ENCODE measurements around the gene BCR. TPM values are rescaled to one million over a fixed set of nuclear protein-coding genes. Genes with fewer than 3 reads are reported as not detected.
A peak's percentile ranks its signal among the peaks of the same experiment; 100 is the strongest.

The BCR gene
- total and polyA plus RNA-seq, 4 donors = 5.3 to 120 (median 71.8) TPM

DNA sequence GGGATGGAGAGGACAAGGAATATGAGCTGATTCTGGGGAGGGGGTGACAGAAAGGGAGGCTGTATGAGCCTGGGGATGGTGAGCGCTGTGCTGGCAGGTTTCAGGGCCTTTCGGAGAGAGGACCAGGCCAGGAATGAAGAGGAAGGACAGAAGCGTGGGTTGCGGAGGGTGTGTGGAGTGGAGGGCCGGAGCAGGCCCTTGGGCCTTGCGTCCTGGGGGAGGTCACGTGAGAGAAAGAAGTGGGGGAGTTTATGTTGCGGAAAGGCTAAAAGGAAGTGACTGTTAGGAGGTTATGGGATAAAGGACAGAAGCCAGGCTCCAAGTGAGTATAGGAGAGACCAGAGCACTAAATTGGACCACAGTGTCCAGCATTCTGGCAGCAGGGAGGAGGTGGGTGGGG, 17.5 kb downstream of the BCR start:
- Histone ChIP-seq H3K9me3 (ENCODE audit: control insufficient read depth, low read length) (no peaks in the 10 kb centered on the region), H3K36me3 (ENCODE audit: control insufficient read depth in 1 of 2, insufficient read depth in 2 of 2, low read length in 1 of 2) (no peaks in the 10 kb centered on the region), H3K4me3 (ENCODE audit: low read length in 2 of 2) (no peak overlapping the region), H3K27me3 (ENCODE audit: control insufficient read depth in 1 of 2, insufficient read depth in 2 of 2, low read length in 1 of 2) (no peaks in the 10 kb centered on the region), H3K4me1 (ENCODE audit: control insufficient read depth in 1 of 2, insufficient read depth in 2 of 2, low read length in 2 of 2) (no peaks in the 10 kb centered on the region), H3K27ac (ENCODE audit: low read depth in 1 of 2, low read length in 2 of 2) (no peak overlapping the region)
- intact Hi-C loops (cut with DNase I) = no loop called here
- DNase-seq (no peak), ATAC-seq (ENCODE audit: low FRiP score) (no peak)
- 95 to 96% methylated on average over 8 of the region's 8 CpGs for WGBS, 2 donors

DNA sequence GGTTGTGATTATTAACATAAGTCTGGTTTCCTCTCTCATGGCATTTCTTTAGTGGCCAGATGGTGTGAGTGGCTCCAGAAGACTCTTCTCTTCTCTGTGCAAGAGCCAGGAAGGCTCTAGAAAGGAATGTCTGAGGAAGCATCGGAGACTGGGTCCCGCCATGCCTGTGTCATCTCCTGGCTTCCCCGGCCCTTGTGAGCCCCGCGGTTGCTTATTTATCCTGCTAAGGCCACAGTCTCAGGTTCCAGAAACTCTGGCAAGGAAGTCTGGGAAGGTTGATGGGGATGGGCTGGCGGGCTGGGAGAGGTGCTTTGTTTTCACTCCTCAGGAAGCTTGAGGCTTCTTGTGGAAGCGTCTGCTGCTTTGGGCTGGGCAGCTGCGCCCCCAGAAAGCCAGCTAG, 18.9 kb downstream of the BCR start:
- no peaks in the 10 kb centered on the region for H3K4me1 ChIP-seq (ENCODE audit: control insufficient read depth in 1 of 2, insufficient read depth in 2 of 2, low read length in 2 of 2)
- H3K4me3 ChIP-seq (ENCODE audit: low read length in 2 of 2) = no peak overlapping the region
- ATAC-seq (ENCODE audit: low FRiP score) = no peak
- H3K27me3 ChIP-seq (ENCODE audit: control insufficient read depth in 1 of 2, insufficient read depth in 2 of 2, low read length in 1 of 2) = no peaks in the 10 kb centered on the region
- no peaks in the 10 kb centered on the region for H3K36me3 ChIP-seq (ENCODE audit: control insufficient read depth in 1 of 2, insufficient read depth in 2 of 2, low read length in 1 of 2)
- peak overlapping the region in 1 of 2 donors; percentile 38 for H3K27ac ChIP-seq (ENCODE audit: low read depth in 1 of 2, low read length in 2 of 2)
- no peak for DNase-seq
- H3K9me3 ChIP-seq (ENCODE audit: control insufficient read depth, low read length) = no peaks in the 10 kb centered on the region
- 76 to 80% methylated on average over 8 of the region's 8 CpGs for WGBS, 2 donors
- intact Hi-C loops (cut with DNase I) = no loop called here

GRCh38 chr22:23200898-23201297, 20.6 kb downstream of the BCR start:
- no peak overlapping the region for H3K4me3 ChIP-seq (ENCODE audit: low read length in 2 of 2)
- no peaks in the 10 kb centered on the region for H3K27me3 ChIP-seq (ENCODE audit: control insufficient read depth in 1 of 2, insufficient read depth in 2 of 2, low read length in 1 of 2)
- H3K27ac ChIP-seq (ENCODE audit: low read depth in 1 of 2, low read length in 2 of 2) = peak overlapping the region in 1 of 2 donors; percentile 87
- H3K4me1 ChIP-seq (ENCODE audit: control insufficient read depth in 1 of 2, insufficient read depth in 2 of 2, low read length in 2 of 2) = peaks cover 0 to 4% of the 10 kb centered on the region in 2 donors
- no peak for ATAC-seq (ENCODE audit: low FRiP score)
- DNase-seq = no peak
- intact Hi-C loops (cut with DNase I) = loop anchor here in 1 of 2 donors (2.0 kb wide), 1 partner anchor 14 kb away; no protein-coding TSS in a partner anchor
- no peaks in the 10 kb centered on the region for H3K9me3 ChIP-seq (ENCODE audit: control insufficient read depth, low read length)
- H3K36me3 ChIP-seq (ENCODE audit: control insufficient read depth in 1 of 2, insufficient read depth in 2 of 2, low read length in 1 of 2) = no peaks in the 10 kb centered on the region
- 22 to 23% methylated on average over 5 of the region's 5 CpGs for WGBS, 2 donors

DNA sequence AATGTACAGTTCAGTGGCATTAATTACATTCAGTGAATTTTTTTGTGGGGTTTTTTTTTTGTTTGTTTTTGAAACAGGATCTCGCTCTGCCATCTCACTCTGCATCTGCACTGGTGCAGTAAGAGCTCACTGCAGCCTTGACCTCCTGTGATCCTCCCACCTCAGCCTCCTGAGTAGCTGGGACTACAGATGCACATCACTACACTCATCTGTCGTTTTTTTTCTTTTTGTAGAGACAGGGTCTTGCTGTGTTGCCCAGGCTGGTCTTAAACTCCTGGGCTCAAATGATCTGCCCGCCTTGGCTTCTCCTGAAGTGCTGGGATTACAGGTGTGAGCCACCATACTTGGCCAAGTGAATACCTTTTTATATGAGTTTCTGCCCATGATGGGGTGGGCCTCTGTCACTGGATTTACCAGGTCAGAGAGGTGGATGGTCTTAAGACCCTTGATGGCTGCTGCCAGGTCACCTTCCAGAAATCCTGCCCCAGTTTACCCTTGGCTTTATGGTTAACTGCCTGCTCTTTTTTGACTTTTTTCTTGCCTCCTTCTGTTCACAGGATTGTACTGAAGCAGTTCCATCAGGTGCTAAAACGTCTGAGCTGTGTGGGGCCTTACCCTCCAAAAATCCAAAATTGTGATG, 22.6 kb downstream of the BCR start:
- DNase-seq (no peak), ATAC-seq (ENCODE audit: low FRiP score) (no peak)
- H3K9me3 ChIP-seq (ENCODE audit: control insufficient read depth, low read length) = no peaks in the 10 kb centered on the region
- H3K36me3 ChIP-seq (ENCODE audit: control insufficient read depth in 1 of 2, insufficient read depth in 2 of 2, low read length in 1 of 2) = no peaks in the 10 kb centered on the region
- no peak overlapping the region for H3K4me3 ChIP-seq (ENCODE audit: low read length in 2 of 2)
- no peaks in the 10 kb centered on the region for H3K27me3 ChIP-seq (ENCODE audit: control insufficient read depth in 1 of 2, insufficient read depth in 2 of 2, low read length in 1 of 2)
- H3K27ac ChIP-seq (ENCODE audit: low read depth in 1 of 2, low read length in 2 of 2) = peak overlapping the region; percentile 49 to 92
- peaks cover 0 to 4% of the 10 kb centered on the region in 2 donors for H3K4me1 ChIP-seq (ENCODE audit: control insufficient read depth in 1 of 2, insufficient read depth in 2 of 2, low read length in 2 of 2)
- 84 to 87% methylated on average over 4 of the region's 4 CpGs for WGBS, 2 donors
- intact Hi-C loops (cut with DNase I) = no loop called here

GRCh38 chr22:23203452-23204124, 23.3 kb downstream of the BCR start:
- Histone ChIP-seq H3K4me1 (ENCODE audit: control insufficient read depth in 1 of 2, insufficient read depth in 2 of 2, low read length in 2 of 2) (peaks cover 0 to 4% of the 10 kb centered on the region in 2 donors), H3K27me3 (ENCODE audit: control insufficient read depth in 1 of 2, insufficient read depth in 2 of 2, low read length in 1 of 2) (no peaks in the 10 kb centered on the region), H3K9me3 (ENCODE audit: control insufficient read depth, low read length) (no peaks in the 10 kb centered on the region), H3K4me3 (ENCODE audit: low read length in 2 of 2) (no peak overlapping the region), H3K27ac (ENCODE audit: low read depth in 1 of 2, low read length in 2 of 2) (peak overlapping the region; percentile 49 to 92), H3K36me3 (ENCODE audit: control insufficient read depth in 1 of 2, insufficient read depth in 2 of 2, low read length in 1 of 2) (no peaks in the 10 kb centered on the region)
- intact Hi-C loops (cut with DNase I) = no loop called here
- DNase-seq = no peak
- ATAC-seq (ENCODE audit: low FRiP score) = no peak
- WGBS, 2 donors = 60 to 66% methylated on average over 7 of the region's 7 CpGs

DNA sequence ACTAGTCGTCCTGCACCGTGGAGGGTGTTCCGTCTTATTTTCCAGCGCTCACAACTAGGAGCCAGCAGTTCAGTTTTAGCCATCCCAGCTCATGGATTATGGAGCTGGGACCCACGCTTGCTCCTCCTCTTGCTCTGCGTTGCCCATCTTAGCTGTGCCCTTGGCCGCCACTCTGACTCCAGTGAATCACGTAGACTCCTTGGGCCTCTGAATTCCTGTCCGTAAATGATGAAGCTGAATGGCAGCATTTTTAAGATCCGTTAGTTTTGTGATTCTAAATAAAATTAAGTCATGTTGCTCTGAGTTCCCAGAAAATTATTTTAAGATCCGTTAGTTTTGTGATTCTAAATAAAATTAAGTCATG, 23.8 kb downstream of the BCR start:
- intact Hi-C loops (cut with DNase I) = no loop called here
- Histone ChIP-seq H3K27ac (ENCODE audit: low read depth in 1 of 2, low read length in 2 of 2) (peak overlapping the region; percentile 49 to 92), H3K4me1 (ENCODE audit: control insufficient read depth in 1 of 2, insufficient read depth in 2 of 2, low read length in 2 of 2) (peaks cover 0 to 4% of the 10 kb centered on the region in 2 donors), H3K9me3 (ENCODE audit: control insufficient read depth, low read length) (no peaks in the 10 kb centered on the region), H3K27me3 (ENCODE audit: control insufficient read depth in 1 of 2, insufficient read depth in 2 of 2, low read length in 1 of 2) (no peaks in the 10 kb centered on the region), H3K4me3 (ENCODE audit: low read length in 2 of 2) (no peak overlapping the region), H3K36me3 (ENCODE audit: control insufficient read depth in 1 of 2, insufficient read depth in 2 of 2, low read length in 1 of 2) (no peaks in the 10 kb centered on the region)
- peak; percentile 78 to 87 for DNase-seq
- WGBS, 2 donors = 18 to 22% methylated on average over 10 to 11 of the region's 11 CpGs
- peak; percentile 79 for ATAC-seq (ENCODE audit: low FRiP score)

- intact Hi-C loops (cut with DNase I) = no loop called here
- 4 to 7% methylated on average over 11 of the region's 11 CpGs for WGBS, 2 donors
These were observed 24.3 kb downstream of the BCR start for GRCh38 chr22:23204541-23205157.

DNA sequence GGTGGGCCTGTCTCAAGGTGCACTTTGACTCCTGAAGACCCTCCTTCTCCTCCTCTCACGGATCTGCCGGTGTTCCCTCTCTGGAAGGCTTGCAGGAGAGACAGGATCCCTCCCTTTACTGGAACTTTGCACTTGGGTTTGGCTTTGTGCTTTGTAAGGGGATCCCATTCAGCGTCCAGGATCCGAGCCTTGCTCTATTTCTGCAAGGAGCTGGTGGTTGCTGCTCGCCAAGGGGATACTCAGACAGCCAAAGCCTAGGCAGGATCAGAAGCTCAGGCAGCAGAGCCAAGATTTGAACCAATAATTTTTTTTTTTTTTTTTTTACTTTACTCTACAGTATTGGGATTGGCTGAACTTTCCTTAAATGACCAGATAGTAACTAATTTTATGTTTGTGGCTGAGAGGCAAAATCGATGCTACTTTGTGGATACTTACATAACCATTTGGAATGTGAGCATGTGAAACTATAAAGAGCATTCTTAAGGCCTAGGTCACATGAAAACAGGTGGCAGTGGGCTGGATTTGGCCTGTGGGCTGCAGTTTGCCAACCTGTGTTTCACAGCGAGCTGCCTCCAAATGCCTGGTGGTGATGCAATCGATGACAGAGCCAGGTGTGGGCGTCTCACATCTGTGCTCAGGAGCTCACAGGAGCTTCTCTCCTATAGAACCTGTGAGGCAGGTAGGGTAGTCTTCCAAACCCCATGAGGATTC, 25.2 kb downstream of the BCR start:
- Histone ChIP-seq H3K36me3 (ENCODE audit: control insufficient read depth in 1 of 2, insufficient read depth in 2 of 2, low read length in 1 of 2) (no peaks in the 10 kb centered on the region), H3K27ac (ENCODE audit: low read depth in 1 of 2, low read length in 2 of 2) (peak overlapping the region in 1 of 2 donors; percentile 88), H3K27me3 (ENCODE audit: control insufficient read depth in 1 of 2, insufficient read depth in 2 of 2, low read length in 1 of 2) (no peaks in the 10 kb centered on the region), H3K4me3 (ENCODE audit: low read length in 2 of 2) (no peak overlapping the region), H3K4me1 (ENCODE audit: control insufficient read depth in 1 of 2, insufficient read depth in 2 of 2, low read length in 2 of 2) (peaks cover 0 to 4% of the 10 kb centered on the region in 2 donors), H3K9me3 (ENCODE audit: control insufficient read depth, low read length) (no peaks in the 10 kb centered on the region)
- DNase-seq = peak in 1 of 2 donors; percentile 64
- intact Hi-C loops (cut with DNase I) = no loop called here
- WGBS, 2 donors = 35 to 43% methylated on average over 9 of the region's 9 CpGs
- peak; percentile 44 for ATAC-seq (ENCODE audit: low FRiP score)

More at GRCh38 chr22:23204541-23205157, 24.3 kb downstream of the BCR start:
- DNase-seq (peak; percentile 83 to 86), ATAC-seq (ENCODE audit: low FRiP score) (peak; percentile 61)
- Histone ChIP-seq H3K36me3 (ENCODE audit: control insufficient read depth in 1 of 2, insufficient read depth in 2 of 2, low read length in 1 of 2) (no peaks in the 10 kb centered on the region), H3K4me3 (ENCODE audit: low read length in 2 of 2) (no peak overlapping the region), H3K4me1 (ENCODE audit: control insufficient read depth in 1 of 2, insufficient read depth in 2 of 2, low read length in 2 of 2) (peaks cover 0 to 4% of the 10 kb centered on the region in 2 donors), H3K27ac (ENCODE audit: low read depth in 1 of 2, low read length in 2 of 2) (peak overlapping the region in 1 of 2 donors; percentile 88), H3K9me3 (ENCODE audit: control insufficient read depth, low read length) (no peaks in the 10 kb centered on the region), H3K27me3 (ENCODE audit: control insufficient read depth in 1 of 2, insufficient read depth in 2 of 2, low read length in 1 of 2) (no peaks in the 10 kb centered on the region)

All from aorta (tissue), 5 donors.